Stimulated activated CD8-positive, alpha-beta memory T cell treated with anti-CD3 and anti-CD28 coated beads, Interleukin-7, amount 100 ng/mL, for 4 hours (primary cell): Measurements from ENCODE around the gene FAAP20.
A peak's percentile ranks its signal among the peaks of the same experiment; 100 is the strongest.

ENCODE experiments used
- DNase-seq, 2 donors: peaks; one replicate each; pipeline ENCODE4 v3.0.0-alpha.2; 2020; ENCODE audit warnings: low read depth in 2 of 2

FAAP20 gene

GRCh38 chr1:2195785-2196184 is 1.2 kb upstream of the FAAP20 start:
- no peak for DNase-seq

GRCh38 chr1:2194898-2195673 is 514 bp upstream of the FAAP20 start:
- DNase-seq = peak; percentile 70 to 82

GRCh38 chr1:2193514-2194281 is 874 bp downstream of the FAAP20 start:
- DNase-seq = no peak

GRCh38 chr1:2192031-2192995 is 2.3 kb downstream of the FAAP20 start:
- DNase-seq = no peak

GRCh38 chr1:2190491-2190976 is 4.0 kb downstream of the FAAP20 start:
- DNase-seq = no peak

GRCh38 chr1:2189459-2190425 is 4.8 kb downstream of the FAAP20 start:
- DNase-seq = peak; percentile 81 to 85

GRCh38 chr1:2188336-2188735 is 6.2 kb downstream of the FAAP20 start:
- DNase-seq = no peak

- DNase-seq = no peak
Measured at GRCh38 chr1:2187619-2188018, 7.0 kb downstream of the FAAP20 start.

- no peak for DNase-seq
Measured at GRCh38 chr1:2186901-2187300, 7.7 kb downstream of the FAAP20 start.

- DNase-seq = no peak
Measured at GRCh38 chr1:2185880-2186855, 8.4 kb downstream of the FAAP20 start.

GRCh38 chr1:2184934-2185333 is 9.6 kb downstream of the FAAP20 start:
- no peak for DNase-seq

GRCh38 chr1:2184531-2184930 is 10.0 kb downstream of the FAAP20 start:
- no peak for DNase-seq

- DNase-seq = no peak
Measured at GRCh38 chr1:2183937-2184334, 10.6 kb downstream of the FAAP20 start.

- DNase-seq = no peak
Measured at GRCh38 chr1:2182376-2182775, 12.2 kb downstream of the FAAP20 start.

- no peak for DNase-seq
Measured at GRCh38 chr1:2181752-2182151, 12.8 kb downstream of the FAAP20 start.

GRCh38 chr1:2181271-2181670 is 13.3 kb downstream of the FAAP20 start:
- no peak for DNase-seq

- no peak for DNase-seq
Measured at GRCh38 chr1:2180297-2181245, 14.0 kb downstream of the FAAP20 start.

GRCh38 chr1:2179283-2180013 is 15.1 kb downstream of the FAAP20 start:
- no peak for DNase-seq
